GM18868 (cell line): ENCODE data around the gene MARVELD1.
A peak's percentile ranks its signal among the peaks of the same experiment; 100 is the strongest.
"Not testable (repeated sequence)": the region's sequence is repeated elsewhere in the genome, so short reads cannot be mapped to it uniquely, and the experiment has no call there.

ENCODE experiments used
- ATAC-seq: cut with Tn5 transposase; IDR thresholded peaks from one replicate; pipeline ENCODE4 v1.9.1; 2021; ENCODE audit warnings: mild to moderate bottlenecking, moderate library complexity; ENCODE audit not compliant: unreplicated experiment

Gene MARVELD1

GRCh38 chr10:97713339-97713825 lies at the start of gene MARVELD1:
MARVELD1 (plus strand) TSS chr10:97713730; CDS start chr10:97713877, 147 bp downstream.
- ATAC-seq: no peak

GRCh38 chr10:97664282-97664850 lies 49.2 kb upstream of the MARVELD1 start:
- no peak for ATAC-seq

GRCh38 chr10:97666992-97667391 lies 46.5 kb upstream of the MARVELD1 start:
- ATAC-seq: no peak

GRCh38 chr10:97667463-97667862 lies 46.1 kb upstream of the MARVELD1 start:
- no peak for ATAC-seq

- ATAC-seq: no peak
Observed at GRCh38 chr10:97669571-97669970, 44.0 kb upstream of the MARVELD1 start.

GRCh38 chr10:97673736-97674525 lies 39.6 kb upstream of the MARVELD1 start:
- ATAC-seq: no peak

- ATAC-seq: no peak
Observed at GRCh38 chr10:97675222-97675621, 38.3 kb upstream of the MARVELD1 start.

- ATAC-seq: peak; percentile 78
Observed at GRCh38 chr10:97676770-97677581, 36.6 kb upstream of the MARVELD1 start.

- no peak for ATAC-seq
Observed at GRCh38 chr10:97679594-97679993, 33.9 kb upstream of the MARVELD1 start.

GRCh38 chr10:97682042-97682441 lies 31.5 kb upstream of the MARVELD1 start:
- no peak for ATAC-seq

GRCh38 chr10:97683556-97684367 lies 29.8 kb upstream of the MARVELD1 start:
- no peak for ATAC-seq

- not testable (repeated sequence) for ATAC-seq
Observed at GRCh38 chr10:97684368-97684713, 29.2 kb upstream of the MARVELD1 start.

GRCh38 chr10:97684866-97685394 lies 28.6 kb upstream of the MARVELD1 start:
- ATAC-seq: no peak

GRCh38 chr10:97685395-97685958 lies 28.1 kb upstream of the MARVELD1 start:
- no peak for ATAC-seq

- ATAC-seq: peak; percentile 10
Observed at GRCh38 chr10:97686301-97686961, 27.1 kb upstream of the MARVELD1 start.

- peak; percentile 86 for ATAC-seq
Observed at GRCh38 chr10:97686962-97687784, 26.4 kb upstream of the MARVELD1 start, which contains the start of gene AVPI1. AVPI1 (minus strand) TSS chr10:97687241; CDS start chr10:97679905, 7,336 bp downstream.

- no peak for ATAC-seq
Observed at GRCh38 chr10:97687785-97688781, 25.4 kb upstream of the MARVELD1 start.
